Body of pancreas (tissue), 4 donors: ENCODE measurements around the gene PLPP1. TPM values are rescaled to one million over a fixed set of nuclear protein-coding genes. Genes with fewer than 3 reads are reported as not detected.

ENCODE experiments used
- ATAC-seq: fragments of 150-250 bp; one replicate; pipeline ENCODE4 v1.9.1; 2016
- DNase-seq, 4 donors: peaks; one replicate each; pipeline ENCODE4 v3.0.0-alpha.2; 2019
- H3K27ac ChIP-seq, 4 donors: fragments of 200-600 bp; sonication (generic); 1 replicate in 3 of 4; 2 replicates in 1 of 4; pipeline versions ENCODE4 v1.5.1 to v1.6.1; 2016 to 2019; ENCODE audit warnings: mild to moderate bottlenecking in 1 of 4, mixed read lengths in 1 of 4, moderate library complexity in 1 of 4
- H3K27me3 ChIP-seq, 2 donors: fragments of 200-600 bp; sonication (generic); one replicate each; pipeline ENCODE4 v1.6.0; 2016; ENCODE audit warnings: mild to moderate bottlenecking in 1 of 2
- H3K36me3 ChIP-seq, 2 donors: fragments of 200-600 bp; sonication (generic); replicated peaks in 1 of 2; 2 replicates each; pipeline ENCODE4 v1.5.1; 2016; ENCODE audit warnings: low read depth in 2 of 2; ENCODE audit not compliant: insufficient read depth in 1 of 2
- H3K4me1 ChIP-seq: fragments of 200-600 bp; sonication (generic); one replicate; pipeline ENCODE4 v1.6.0; 2016
- H3K4me3 ChIP-seq, 2 donors: fragments of 200-600 bp; sonication (generic); 1 replicate in 1 of 2; 2 replicates in 1 of 2; pipeline ENCODE4 v1.5.1; 2016 to 2019
- H3K9me3 ChIP-seq, 3 donors: fragments of 200-600 bp; sonication (generic); 1 replicate in 2 of 3; 2 replicates in 1 of 3; pipeline ENCODE4 v1.5.1; 2016
- CTCF ChIP-seq, 7 experiments: fragments of 450-650 bp in 4 of 7; fragments of 200-600 bp in 3 of 7; sonication (generic) in 3 of 7; IDR thresholded peaks; one replicate each; pipeline ENCODE4 v1.5.1; 2016 to 2019; ENCODE audit warnings: antibody characterized with exemption in 7 of 7
- POLR2A ChIP-seq, 3 donors: fragments of 450-650 bp; IDR thresholded peaks; one replicate each; pipeline ENCODE4 v1.6.1; 2016; ENCODE audit warnings: antibody characterized with exemption in 3 of 3, mild to moderate bottlenecking in 2 of 3
- WGBS, 2 donors: methylation state at CpG; one replicate each; pipeline ENCODE4 v1.1.5; 2017; 5-methylcytosine and 5-hydroxymethylcytosine counted together
- intact Hi-C: fragments of 100-400 bp; cut with DNase I; formaldehyde crosslinking; loops from one replicate; pipeline ENCODE4 v1.15.1; 2023
- total RNA-seq, 2 donors: library from RNA; depleted of rRNA; stranded (reverse); fragments of >200 nt; gene quantifications; one replicate each; pipeline ENCODE4 v1.1.0, GENCODE V29; 2016

Gene PLPP1
- total RNA-seq, 2 donors from 2014 or later: 88.2 to 227 TPM

GRCh38 chr5:55407984-55408383 lies 126.8 kb downstream of the PLPP1 start:
- 81 to 87% methylated on average over 3 of the region's 3 CpGs for WGBS, 2 donors

GRCh38 chr5:55407059-55407684 lies 127.6 kb downstream of the PLPP1 start:
- Histone ChIP-seq H3K36me3 (peaks cover 0 to 10% of the 10 kb centered on the region in 2 donors), H3K4me3 (no peak overlapping the region), H3K9me3 (no peaks in the 10 kb centered on the region), H3K27me3 (no peaks in the 10 kb centered on the region), H3K4me1 (no peaks in the 10 kb centered on the region), H3K27ac (no peak overlapping the region)
- intact Hi-C loops: no loop called here
- WGBS, 2 donors: 19 to 20% methylated on average over 1 of the region's 1 CpG
- ATAC-seq (no peak), DNase-seq (peak; percentile 24 to 53 (median 41))
- TF ChIP-seq POLR2A (IDR thresholded peaks at IDR 0.05) (no peak), CTCF (IDR thresholded peaks at IDR 0.05) (peak; percentile 46 to 70 (median 61))

More at GRCh38 chr5:55407984-55408383, 126.8 kb downstream of the PLPP1 start:
- TF ChIP-seq POLR2A (IDR thresholded peaks at IDR 0.05): no peak
- TF ChIP-seq CTCF (IDR thresholded peaks at IDR 0.05): no peak
- intact Hi-C loops: no loop called here
- Histone ChIP-seq H3K27ac (no peak overlapping the region), H3K27me3 (no peaks in the 10 kb centered on the region), H3K36me3 (peaks cover 0 to 8% of the 10 kb centered on the region in 2 donors), H3K4me3 (no peak overlapping the region), H3K4me1 (no peaks in the 10 kb centered on the region), H3K9me3 (no peaks in the 10 kb centered on the region)
- DNase-seq: no peak
- ATAC-seq: no peak

GRCh38 chr5:55406292-55406691 lies 128.5 kb downstream of the PLPP1 start:
- no peaks in the 10 kb centered on the region for H3K27me3 ChIP-seq
- ATAC-seq: no peak
- H3K27ac ChIP-seq: no peak overlapping the region
- H3K9me3 ChIP-seq: no peaks in the 10 kb centered on the region
- no peaks in the 10 kb centered on the region for H3K4me1 ChIP-seq
- TF ChIP-seq POLR2A (IDR thresholded peaks at IDR 0.05): no peak
- no peak for TF ChIP-seq CTCF (IDR thresholded peaks at IDR 0.05)
- 87 to 100% methylated on average over 1 to 2 of the region's 2 CpGs for WGBS, 2 donors
- no peak for DNase-seq
- H3K36me3 ChIP-seq: peaks cover 0 to 12% of the 10 kb centered on the region in 2 donors
- intact Hi-C loops: no loop called here
- no peak overlapping the region for H3K4me3 ChIP-seq

- H3K36me3 ChIP-seq: peaks cover 9 to 12% of the 10 kb centered on the region in 2 donors
- no peaks in the 10 kb centered on the region for H3K9me3 ChIP-seq
- no peak for DNase-seq
- H3K4me3 ChIP-seq: no peak overlapping the region
- H3K4me1 ChIP-seq: no peaks in the 10 kb centered on the region
- H3K27ac ChIP-seq: no peak overlapping the region
- 38 to 47% methylated on average over 2 of the region's 2 CpGs for WGBS, 2 donors
- intact Hi-C loops: no loop called here
- no peaks in the 10 kb centered on the region for H3K27me3 ChIP-seq
- TF ChIP-seq CTCF (IDR thresholded peaks at IDR 0.05) (no peak), POLR2A (IDR thresholded peaks at IDR 0.05) (no peak)
- no peak for ATAC-seq
Observed at GRCh38 chr5:55402199-55402598, 132.6 kb downstream of the PLPP1 start.
